ENCODE data around the gene SEC14L3. TPM values are rescaled to one million over a fixed set of nuclear protein-coding genes. Genes with fewer than 3 reads are reported as not detected.

The SEC14L3 gene
- polyA plus RNA-seq, 5 donors: 0.14 to 0.26 (median 0.21) TPM

- DNase-seq: no peak
Observed at GRCh38 chr22:30423301-30423958, 48.4 kb downstream of the SEC14L3 start.

GRCh38 chr22:30422481-30423300 is 49.1 kb downstream of the SEC14L3 start:
- DNase-seq: peak in 1 of 2 donors; percentile 29

- no peak for DNase-seq
Observed at GRCh38 chr22:30421695-30422480, 49.9 kb downstream of the SEC14L3 start.

- DNase-seq: no peak
Observed at GRCh38 chr22:30420347-30421125, 51.3 kb downstream of the SEC14L3 start.

DNA sequence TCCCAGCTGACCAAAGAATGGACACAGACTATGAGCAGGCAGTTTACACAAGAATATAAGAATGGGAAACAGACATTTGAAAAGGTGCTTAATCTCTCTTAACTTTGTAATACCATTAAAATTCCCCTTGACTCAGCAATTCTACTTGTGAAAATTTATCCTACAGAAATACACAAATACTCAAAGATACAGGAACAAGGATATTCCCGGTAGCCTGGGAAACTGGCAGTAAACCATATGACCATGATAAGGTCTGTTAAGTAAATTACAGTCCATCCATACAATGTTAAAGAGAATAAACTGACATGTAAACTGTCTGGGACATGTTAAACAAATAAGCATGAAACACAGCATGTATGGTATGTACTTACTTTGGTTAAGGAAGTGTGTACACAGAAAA is 55.0 kb downstream of the SEC14L3 start:
- DNase-seq: no peak

DNA sequence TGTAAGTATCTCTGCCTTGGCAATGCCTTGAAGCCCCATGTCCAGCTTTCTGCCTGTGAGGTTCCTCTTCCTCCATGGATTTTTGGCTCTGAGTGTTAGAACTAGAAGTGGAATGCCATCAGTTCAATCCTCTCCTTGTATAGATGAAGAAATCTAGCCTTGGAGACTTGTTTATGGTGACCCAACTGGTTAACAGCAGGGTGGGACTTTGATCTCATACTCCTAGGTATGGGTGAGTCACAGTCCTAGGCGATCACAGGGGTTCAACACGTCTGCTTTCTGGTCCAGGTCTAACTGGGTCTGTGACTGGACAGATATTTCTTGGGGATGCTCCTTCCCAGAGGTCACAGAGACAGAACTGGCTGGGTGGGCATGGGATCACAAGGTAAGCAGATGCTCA is 55.4 kb downstream of the SEC14L3 start:
- no peak for DNase-seq

DNA sequence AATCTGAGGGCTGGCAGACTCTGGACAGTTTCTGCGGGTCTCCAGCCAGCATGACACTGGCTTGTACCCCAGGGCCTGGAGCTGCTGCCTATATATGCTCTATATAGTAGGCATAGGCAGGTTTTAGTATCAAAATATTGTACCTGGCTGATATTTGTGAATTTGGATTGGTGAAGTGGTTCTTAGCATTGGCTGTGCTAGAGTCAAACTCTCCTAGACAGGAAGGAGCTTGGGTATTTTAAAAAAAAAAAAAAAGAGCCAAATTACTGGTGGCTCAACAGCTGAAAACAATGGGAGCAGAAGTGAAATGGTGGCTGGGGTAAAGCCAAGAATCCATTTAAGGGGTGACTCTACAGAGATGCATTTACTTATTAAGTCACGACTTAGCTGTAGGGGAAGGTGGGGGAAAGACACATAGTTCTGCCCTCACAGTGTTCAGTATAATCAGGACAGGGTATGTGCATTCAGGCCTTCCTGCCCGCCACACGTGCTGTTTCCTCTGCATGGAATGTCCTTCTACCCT is 57.2 kb downstream of the SEC14L3 start:
- no peak for DNase-seq

DNA sequence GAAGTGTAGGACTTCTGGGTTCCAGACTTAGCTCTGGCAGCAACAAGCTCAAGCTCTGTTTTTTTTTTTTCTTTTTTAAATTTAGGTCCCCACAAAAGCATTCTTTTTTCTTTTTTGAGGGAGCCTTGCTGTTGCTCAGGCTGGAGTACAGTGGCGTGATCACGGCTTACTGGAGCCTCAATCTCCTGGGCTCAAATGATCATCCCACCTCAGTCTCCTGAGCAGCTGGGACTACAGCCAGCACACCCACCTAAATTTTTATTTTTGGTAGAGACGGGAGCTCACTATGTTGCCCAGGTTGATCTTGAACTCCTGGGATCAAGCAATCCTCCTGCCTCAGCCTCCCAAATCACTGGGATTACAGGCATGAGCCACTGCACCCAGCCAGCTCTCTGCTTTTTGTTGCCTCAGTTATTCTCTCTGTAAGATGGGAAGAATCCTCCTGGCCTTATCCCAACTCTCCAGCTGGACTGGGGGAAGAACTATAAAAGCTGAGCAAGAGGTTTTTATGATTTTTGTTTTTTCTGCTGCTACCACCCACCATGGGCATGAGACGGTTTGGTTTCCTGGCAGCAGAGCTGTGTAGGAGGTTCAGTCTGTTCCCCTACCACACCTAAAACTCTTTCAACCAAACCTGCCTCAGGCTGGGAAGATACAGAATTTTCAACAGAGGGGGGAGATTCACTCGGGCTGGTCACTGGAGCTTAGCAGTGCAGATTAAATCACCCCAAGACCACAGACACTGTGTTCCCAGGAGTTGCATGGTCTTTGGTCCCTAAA is 57.9 kb downstream of the SEC14L3 start:
- no peak for DNase-seq

GRCh38 chr22:30413001-30413400 is 58.8 kb downstream of the SEC14L3 start:
- DNase-seq: no peak

- no peak for DNase-seq
Observed at GRCh38 chr22:30411780-30412179, 60.0 kb downstream of the SEC14L3 start.

Other genes starting within 250 kb of the SEC14L3 start
- gene LIF, start 225.3 kb downstream of the SEC14L3 start, polyA plus RNA-seq (ENCODE audit: insufficient read depth in 1 of 5, insufficient read length in 5 of 5, low replicate concordance in 1 of 5): 1 to 10 TPM; 1.4 to 2.5 (median 1.7) TPM
- under 1 TPM; 0.06 to 0.86 (median 0.19) TPM for gene OSM, start 205.2 kb downstream of the SEC14L3 start, polyA plus RNA-seq (ENCODE audit: insufficient read depth in 1 of 5, insufficient read length in 5 of 5, low replicate concordance in 1 of 5)
- 10 to 100 TPM in 4 of 5 donors, 1 to 10 TPM in 1; 8.5 to 18.4 (median 15.2) TPM for gene CASTOR1, start 182.5 kb downstream of the SEC14L3 start, polyA plus RNA-seq (ENCODE audit: insufficient read depth in 1 of 5, insufficient read length in 5 of 5, low replicate concordance in 1 of 5)
- gene TBC1D10A, start 145.1 kb downstream of the SEC14L3 start, polyA plus RNA-seq (ENCODE audit: insufficient read depth in 1 of 5, insufficient read length in 5 of 5, low replicate concordance in 1 of 5): 10 to 100 TPM; 13.3 to 18.4 (median 15.8) TPM
- gene SF3A1, start 115.1 kb downstream of the SEC14L3 start, polyA plus RNA-seq (ENCODE audit: insufficient read depth in 1 of 5, insufficient read length in 5 of 5, low replicate concordance in 1 of 5): 100 to 1,000 TPM; 105 to 165 (median 132) TPM
- 1 to 10 TPM; 4.0 to 8.2 (median 4.9) TPM for gene CCDC157, start 115.0 kb downstream of the SEC14L3 start, polyA plus RNA-seq (ENCODE audit: insufficient read depth in 1 of 5, insufficient read length in 5 of 5, low replicate concordance in 1 of 5)
- 10 to 100 TPM; 18.3 to 27.8 (median 22.7) TPM for gene RNF215, start 84.6 kb downstream of the SEC14L3 start, polyA plus RNA-seq (ENCODE audit: insufficient read depth in 1 of 5, insufficient read length in 5 of 5, low replicate concordance in 1 of 5)
- 10 to 100 TPM in 3 of 5 donors, 1 to 10 TPM in 2; 8.0 to 12.0 (median 10.7) TPM for gene SEC14L2, start 75.0 kb downstream of the SEC14L3 start, polyA plus RNA-seq (ENCODE audit: insufficient read depth in 1 of 5, insufficient read length in 5 of 5, low replicate concordance in 1 of 5)
- 10 to 100 TPM in 1 of 5 donors, 1 to 10 TPM in 4; 3.8 to 10.7 (median 6.7) TPM for gene MTFP1, start 46.2 kb downstream of the SEC14L3 start, polyA plus RNA-seq (ENCODE audit: insufficient read depth in 1 of 5, insufficient read length in 5 of 5, low replicate concordance in 1 of 5)
- gene SEC14L4, start 33.7 kb upstream of the SEC14L3 start, polyA plus RNA-seq (ENCODE audit: insufficient read depth in 1 of 5, insufficient read length in 5 of 5, low replicate concordance in 1 of 5): under 1 TPM; 0.61 to 0.97 (median 0.81) TPM
- gene SEC14L6, start 74.7 kb upstream of the SEC14L3 start, polyA plus RNA-seq (ENCODE audit: insufficient read depth in 1 of 5, insufficient read length in 5 of 5, low replicate concordance in 1 of 5): 1 to 10 TPM; 2.3 to 3.7 (median 2.5) TPM
- 10 to 100 TPM in 1 of 5 donors, 1 to 10 TPM in 4; 4.5 to 10.7 (median 7.2) TPM for gene GAL3ST1, start 102.6 kb upstream of the SEC14L3 start, polyA plus RNA-seq (ENCODE audit: insufficient read depth in 1 of 5, insufficient read length in 5 of 5, low replicate concordance in 1 of 5)
- 10 to 100 TPM; 53.2 to 76.6 (median 63.4) TPM for gene PES1, start 119.9 kb upstream of the SEC14L3 start, polyA plus RNA-seq (ENCODE audit: insufficient read depth in 1 of 5, insufficient read length in 5 of 5, low replicate concordance in 1 of 5)
- 10 to 100 TPM; 21.9 to 41.0 (median 28.1) TPM for gene TCN2, start 135.2 kb upstream of the SEC14L3 start, polyA plus RNA-seq (ENCODE audit: insufficient read depth in 1 of 5, insufficient read length in 5 of 5, low replicate concordance in 1 of 5)
- gene SLC35E4, start 163.8 kb upstream of the SEC14L3 start, polyA plus RNA-seq (ENCODE audit: insufficient read depth in 1 of 5, insufficient read length in 5 of 5, low replicate concordance in 1 of 5): 1 to 10 TPM; 1.6 to 3.8 (median 2.2) TPM
- 10 to 100 TPM in 4 of 5 donors, 1 to 10 TPM in 1; 9.3 to 16.7 (median 10.4) TPM for gene DUSP18, start 195.9 kb upstream of the SEC14L3 start, polyA plus RNA-seq (ENCODE audit: insufficient read depth in 1 of 5, insufficient read length in 5 of 5, low replicate concordance in 1 of 5)
- 10 to 100 TPM; 13.6 to 19.5 (median 17.0) TPM for gene OSBP2, start 222.9 kb upstream of the SEC14L3 start, polyA plus RNA-seq (ENCODE audit: insufficient read depth in 1 of 5, insufficient read length in 5 of 5, low replicate concordance in 1 of 5)